ENCODE results near the gene NFKBIA. TPM values are rescaled to one million over a fixed set of nuclear protein-coding genes. Genes with fewer than 3 reads are reported as not detected.

Gene NFKBIA
- total RNA-seq, 1 donor from 2014 or later: 35.5 TPM

DNA sequence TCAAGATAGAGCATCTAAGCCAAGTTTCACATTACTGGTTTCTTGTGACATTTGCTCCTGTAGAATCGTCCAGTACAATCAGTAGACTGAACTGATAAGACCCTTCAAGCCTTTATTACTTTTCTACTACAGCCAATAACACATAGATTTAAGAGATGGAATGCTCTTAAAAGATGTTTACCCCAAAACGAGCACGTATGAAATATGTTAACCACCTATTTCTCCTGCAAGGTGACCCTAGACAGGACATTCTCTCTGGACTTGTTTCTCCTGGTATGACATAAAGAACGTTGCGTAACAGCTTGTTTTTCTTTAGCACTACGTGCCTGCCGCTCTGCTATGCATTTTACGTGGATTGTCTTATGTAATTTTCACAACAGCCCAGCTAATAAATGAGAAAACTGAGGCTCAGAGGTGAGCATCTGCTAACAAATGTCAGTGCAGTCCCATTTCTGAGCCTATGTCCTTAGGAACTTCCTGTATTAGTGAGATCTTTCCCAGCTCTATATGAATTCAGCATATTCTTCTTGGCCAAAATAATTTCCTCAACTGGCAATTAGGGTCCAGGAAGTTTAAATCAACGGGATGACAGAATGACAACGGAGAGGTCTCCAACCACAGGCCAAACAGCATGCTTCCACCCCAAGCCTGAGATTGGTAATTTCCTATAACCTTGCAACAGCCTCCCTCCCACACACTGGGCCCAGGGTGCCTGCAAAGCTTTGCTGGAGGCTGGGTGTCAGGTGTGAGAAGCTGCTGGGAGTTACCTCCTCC is 3.7 kb downstream of the NFKBIA start:
- FAIRE-seq: no peak
- Histone ChIP-seq H3K9ac (ENCODE audit: low read length) (no peak overlapping the region), H4K20me1 (ENCODE audit: insufficient read depth, low read length) (peaks cover 34% of the 10 kb centered on the region), H3K4me3 (ENCODE audit: insufficient read depth, low read depth, low read length) (no peak overlapping the region), H3K9me3 (ENCODE audit: insufficient read depth, low read depth, low read length) (no peaks in the 10 kb centered on the region), H2AFZ (ENCODE audit: low read depth, low read length) (no peak overlapping the region), H3K79me2 (ENCODE audit: insufficient read depth, low read length) (peaks cover 18% of the 10 kb centered on the region), H3K27me3 (ENCODE audit: insufficient read depth, low read length) (no peaks in the 10 kb centered on the region), H3K27ac (ENCODE audit: low read depth, low read length) (no peak overlapping the region), H3K4me2 (ENCODE audit: low read length) (peak overlapping the region; percentile 89), H3K36me3 (ENCODE audit: insufficient read depth, low read length) (peaks cover 36% of the 10 kb centered on the region), H3K4me1 (ENCODE audit: insufficient read depth, low read length) (peaks cover 33% of the 10 kb centered on the region)
- H3K36me3 Mint-ChIP-seq (ENCODE audit: low read depth, unreplicated experiment): peaks cover 4% of the 10 kb centered on the region
- no peak for TF ChIP-seq EZH2 (IDR thresholded peaks at IDR 0.05; ENCODE audit: insufficient read depth, low read length)
- TF ChIP-seq, protein P1, sequence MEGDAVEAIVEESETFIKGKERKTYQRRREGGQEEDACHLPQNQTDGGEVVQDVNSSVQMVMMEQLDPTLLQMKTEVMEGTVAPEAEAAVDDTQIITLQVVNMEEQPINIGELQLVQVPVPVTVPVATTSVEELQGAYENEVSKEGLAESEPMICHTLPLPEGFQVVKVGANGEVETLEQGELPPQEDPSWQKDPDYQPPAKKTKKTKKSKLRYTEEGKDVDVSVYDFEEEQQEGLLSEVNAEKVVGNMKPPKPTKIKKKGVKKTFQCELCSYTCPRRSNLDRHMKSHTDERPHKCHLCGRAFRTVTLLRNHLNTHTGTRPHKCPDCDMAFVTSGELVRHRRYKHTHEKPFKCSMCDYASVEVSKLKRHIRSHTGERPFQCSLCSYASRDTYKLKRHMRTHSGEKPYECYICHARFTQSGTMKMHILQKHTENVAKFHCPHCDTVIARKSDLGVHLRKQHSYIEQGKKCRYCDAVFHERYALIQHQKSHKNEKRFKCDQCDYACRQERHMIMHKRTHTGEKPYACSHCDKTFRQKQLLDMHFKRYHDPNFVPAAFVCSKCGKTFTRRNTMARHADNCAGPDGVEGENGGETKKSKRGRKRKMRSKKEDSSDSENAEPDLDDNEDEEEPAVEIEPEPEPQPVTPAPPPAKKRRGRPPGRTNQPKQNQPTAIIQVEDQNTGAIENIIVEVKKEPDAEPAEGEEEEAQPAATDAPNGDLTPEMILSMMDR (IDR thresholded peaks at IDR 0.05; ENCODE audit: insufficient read depth, low read depth, low read length): no peak
- H3K27me3 Mint-ChIP-seq (ENCODE audit: low read depth, unreplicated experiment): no peaks in the 10 kb centered on the region
- H3K27ac Mint-ChIP-seq (ENCODE audit: unreplicated experiment): no peak overlapping the region
- DNase-seq (ENCODE audit: low read depth): no peak
- peaks cover 39% of the 10 kb centered on the region for H3K4me1 Mint-ChIP-seq (ENCODE audit: low read depth, unreplicated experiment)
- H3K9me3 Mint-ChIP-seq (ENCODE audit: unreplicated experiment): no peaks in the 10 kb centered on the region
- H3K4me3 Mint-ChIP-seq (ENCODE audit: unreplicated experiment): peak overlapping the region; percentile 51

DNA sequence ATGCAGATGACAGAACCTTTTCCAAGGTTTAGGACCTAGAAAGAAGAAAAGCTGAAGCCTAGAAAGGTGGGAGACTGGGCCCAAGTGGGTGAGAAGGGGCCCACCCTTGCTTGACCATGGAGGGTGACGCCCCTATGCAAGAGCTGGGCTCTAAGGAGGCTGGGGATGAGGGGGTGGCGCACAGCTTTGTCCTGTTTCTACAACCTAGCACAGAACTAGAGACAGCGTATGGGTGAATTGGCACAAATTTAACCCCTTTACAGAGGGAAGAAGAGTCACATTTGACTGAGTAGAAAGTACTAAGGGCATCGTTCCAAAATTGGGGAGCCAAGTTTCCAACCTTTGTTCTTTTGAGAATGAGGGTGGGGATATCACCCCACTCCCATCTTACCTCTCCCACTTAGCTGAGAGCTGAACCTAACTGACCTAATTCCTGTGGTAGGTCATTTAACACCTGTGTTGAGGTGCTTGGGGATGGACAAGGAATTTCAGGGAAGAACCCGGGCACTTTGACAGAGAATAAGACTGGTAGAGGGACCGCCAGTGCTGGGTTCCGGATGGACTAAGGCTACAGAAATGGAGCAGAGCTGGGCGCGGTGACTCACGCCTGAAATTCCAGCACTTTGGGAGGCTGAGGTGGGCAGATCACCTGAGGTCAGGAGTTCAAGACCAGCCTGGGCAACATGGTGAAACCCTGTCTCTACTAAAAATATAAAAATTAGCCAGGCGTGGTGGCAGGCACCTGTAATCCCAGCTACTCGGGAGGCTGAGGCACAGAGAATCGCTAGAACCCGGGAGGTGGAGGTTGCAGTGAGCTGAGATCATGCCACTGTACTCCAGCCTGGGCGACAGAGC is 5.2 kb downstream of the NFKBIA start:
- TF ChIP-seq, protein P1 (IDR thresholded peaks at IDR 0.05; ENCODE audit: insufficient read depth, low read depth, low read length): no peak
- no peak for TF ChIP-seq EZH2 (IDR thresholded peaks at IDR 0.05; ENCODE audit: insufficient read depth, low read length)
- Mint-ChIP-seq H3K36me3 (ENCODE audit: low read depth, unreplicated experiment) (peaks cover 4% of the 10 kb centered on the region), H3K4me1 (ENCODE audit: low read depth, unreplicated experiment) (peaks cover 33% of the 10 kb centered on the region), H3K9me3 (ENCODE audit: unreplicated experiment) (no peaks in the 10 kb centered on the region), H3K4me3 (ENCODE audit: unreplicated experiment) (no peak overlapping the region), H3K27ac (ENCODE audit: unreplicated experiment) (no peak overlapping the region), H3K27me3 (ENCODE audit: low read depth, unreplicated experiment) (no peaks in the 10 kb centered on the region)
- no peaks in the 10 kb centered on the region for H3K27me3 ChIP-seq (ENCODE audit: insufficient read depth, low read length)
- H3K27ac ChIP-seq (ENCODE audit: low read depth, low read length): no peak overlapping the region
- peaks cover 28% of the 10 kb centered on the region for H3K4me1 ChIP-seq (ENCODE audit: insufficient read depth, low read length)
- no peak overlapping the region for H3K9ac ChIP-seq (ENCODE audit: low read length)
- no peak overlapping the region for H2AFZ ChIP-seq (ENCODE audit: low read depth, low read length)
- FAIRE-seq (no peak), DNase-seq (ENCODE audit: low read depth) (no peak)
- no peak overlapping the region for H3K4me2 ChIP-seq (ENCODE audit: low read length)
- peaks cover 34% of the 10 kb centered on the region for H4K20me1 ChIP-seq (ENCODE audit: insufficient read depth, low read length)
- H3K9me3 ChIP-seq (ENCODE audit: insufficient read depth, low read depth, low read length): no peaks in the 10 kb centered on the region
- H3K79me2 ChIP-seq (ENCODE audit: insufficient read depth, low read length): peaks cover 18% of the 10 kb centered on the region
- H3K36me3 ChIP-seq (ENCODE audit: insufficient read depth, low read length): peaks cover 36% of the 10 kb centered on the region
- no peak overlapping the region for H3K4me3 ChIP-seq (ENCODE audit: insufficient read depth, low read depth, low read length)

Data from astrocyte (in vitro differentiated cells and primary cell).